GM12891 (cell line): Measurements from ENCODE around the gene ANKHD1.

Experiments
- POLR2A ChIP-seq: IDR thresholded peaks from 2 replicates; pipeline ENCODE4 v1.6.1; 2011; ENCODE audit warnings: low read depth, low read length, control low read depth
- TAF1 ChIP-seq: IDR thresholded peaks from 2 replicates; pipeline ENCODE4 v1.6.1; 2011; ENCODE audit warnings: low read depth, low read length, control low read depth

DNA sequence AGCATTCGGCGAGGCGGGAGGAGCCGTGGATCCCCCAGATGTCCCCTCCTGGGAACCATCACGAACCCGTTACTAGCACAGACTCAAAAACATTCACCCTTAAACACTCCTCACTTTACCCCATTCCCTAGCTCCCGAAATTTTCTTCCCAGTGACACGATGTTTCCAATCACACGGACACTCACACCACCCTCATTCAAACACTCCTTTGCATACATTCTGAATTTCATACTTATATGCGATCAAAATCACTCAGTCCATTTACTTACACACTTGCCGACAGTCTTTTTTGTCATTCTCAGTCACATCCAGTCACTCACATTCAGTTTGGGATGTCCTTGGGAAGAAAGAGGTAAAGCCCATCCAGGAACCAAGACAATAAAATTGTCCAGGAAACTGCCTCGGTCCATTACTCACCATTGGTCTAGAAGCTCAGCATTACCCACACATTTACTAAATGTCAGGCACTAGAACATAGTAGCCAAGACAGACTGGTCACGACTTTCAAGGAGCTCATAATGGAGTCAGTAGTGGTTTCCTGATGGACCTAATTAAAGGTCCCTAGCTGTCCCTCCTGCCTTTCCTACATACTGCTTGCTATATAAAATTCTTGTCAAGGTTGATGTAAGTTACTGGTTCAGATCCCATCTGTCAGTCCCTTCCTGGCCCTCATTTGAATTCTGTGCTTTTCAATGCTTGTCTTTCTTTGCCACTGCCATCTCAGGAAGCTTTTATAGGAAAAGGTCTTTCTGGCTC lies 163.6 kb downstream of the ANKHD1 start:
- TF ChIP-seq TAF1 (no peak), POLR2A (no peak)
